IPS-18c (cell line): Measurements from ENCODE around the gene ARHGAP15.

Experiments
- H3K4me3 ChIP-seq: 2 replicates; pipeline ENCODE4 v1.7.0; 2013; ENCODE audit warnings: low read depth, mild to moderate bottlenecking, low read length, moderate library complexity; ENCODE audit not compliant: insufficient read depth
- H3K9me3 ChIP-seq: one replicate; pipeline ENCODE4 v1.6.1; 2013; ENCODE audit warnings: mild to moderate bottlenecking, low read length, moderate library complexity; ENCODE audit not compliant: control insufficient read depth, insufficient read depth

ARHGAP15 gene

DNA sequence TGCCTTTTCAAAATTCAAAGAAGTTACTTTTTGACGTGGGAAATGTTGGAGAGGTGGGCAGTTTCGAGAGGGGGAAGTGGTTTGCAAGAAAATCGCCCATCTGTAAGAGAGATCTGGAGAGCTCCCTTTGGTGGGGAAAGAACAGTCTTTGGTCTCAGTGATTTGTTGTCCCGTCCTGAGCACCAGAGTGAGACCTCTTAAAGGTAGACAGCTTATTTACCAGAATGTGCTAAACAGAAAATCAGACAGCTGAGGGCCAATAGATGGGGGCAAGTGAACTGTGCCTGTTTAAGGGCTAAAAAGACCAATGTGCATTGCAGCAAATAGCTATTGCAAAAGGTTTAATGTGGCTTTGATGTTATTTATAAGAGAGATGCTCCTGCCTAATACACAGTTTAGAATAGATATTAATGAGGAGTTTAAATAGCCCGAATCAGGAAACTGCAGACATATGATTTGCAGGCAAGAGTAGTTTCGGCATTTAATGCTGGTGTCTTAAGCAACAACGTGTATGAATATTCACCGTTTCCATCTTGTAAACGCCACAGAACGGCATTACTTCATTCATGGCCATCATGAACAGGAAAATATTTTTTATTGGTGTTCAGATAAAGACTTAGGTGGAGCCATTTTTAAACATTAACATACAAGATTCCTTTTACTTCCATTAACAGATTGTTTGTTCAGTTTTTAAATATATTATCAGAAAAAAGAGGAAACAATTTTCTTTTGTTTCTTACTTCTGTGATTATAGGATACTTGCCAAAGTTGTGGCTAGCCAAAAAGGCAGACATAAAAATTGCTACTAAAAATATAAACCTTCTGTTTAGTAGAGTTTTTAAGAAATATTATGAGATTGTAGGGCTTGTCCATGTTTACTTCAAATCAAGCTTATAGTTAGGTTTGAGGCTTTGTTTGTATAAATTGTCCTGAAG, 29.6 kb downstream of the ARHGAP15 start:
- Histone ChIP-seq H3K9me3 (no peaks in the 10 kb centered on the region), H3K4me3 (no peak overlapping the region)

GRCh38 chr2:143159486-143159840, 30.2 kb downstream of the ARHGAP15 start:
- no peaks in the 10 kb centered on the region for H3K9me3 ChIP-seq
- H3K4me3 ChIP-seq = no peak overlapping the region

- Histone ChIP-seq H3K9me3 (no peaks in the 10 kb centered on the region), H3K4me3 (no peak overlapping the region)
These were observed 31.8 kb downstream of the ARHGAP15 start for GRCh38 chr2:143160732-143161707.

DNA sequence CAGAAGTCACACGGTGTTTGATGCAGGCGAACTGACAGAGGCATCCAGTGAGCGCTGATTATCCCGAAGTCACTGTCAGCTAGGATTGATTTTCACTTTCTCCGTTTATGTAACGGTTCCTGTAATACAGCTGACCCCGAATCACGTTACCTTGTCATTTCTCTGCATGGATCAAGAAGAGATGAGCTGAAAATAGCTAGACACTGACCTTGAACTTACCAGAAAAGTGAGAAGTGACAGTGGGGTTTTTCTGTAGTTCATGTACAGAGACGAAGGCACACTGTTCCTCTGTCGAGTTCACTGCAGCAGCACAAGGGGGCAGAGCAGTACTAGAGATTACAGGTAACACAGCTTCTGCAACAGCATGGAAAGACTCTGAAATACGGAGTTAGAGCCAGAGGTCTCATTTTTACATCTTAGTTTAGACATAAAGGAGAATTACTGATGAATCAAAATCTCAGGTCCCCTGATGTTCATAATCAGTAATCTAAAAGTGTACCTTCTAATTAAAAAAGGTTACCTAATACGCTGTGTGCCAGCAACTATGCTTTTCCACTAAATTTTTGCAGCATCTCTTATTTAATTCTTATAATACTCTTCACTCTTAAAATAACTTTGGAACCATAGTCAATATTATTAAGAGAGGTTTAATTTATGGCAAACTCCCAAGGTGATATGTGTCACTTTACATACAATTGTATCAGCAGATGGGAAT, 33.1 kb downstream of the ARHGAP15 start:
- no peaks in the 10 kb centered on the region for H3K9me3 ChIP-seq
- no peak overlapping the region for H3K4me3 ChIP-seq

DNA sequence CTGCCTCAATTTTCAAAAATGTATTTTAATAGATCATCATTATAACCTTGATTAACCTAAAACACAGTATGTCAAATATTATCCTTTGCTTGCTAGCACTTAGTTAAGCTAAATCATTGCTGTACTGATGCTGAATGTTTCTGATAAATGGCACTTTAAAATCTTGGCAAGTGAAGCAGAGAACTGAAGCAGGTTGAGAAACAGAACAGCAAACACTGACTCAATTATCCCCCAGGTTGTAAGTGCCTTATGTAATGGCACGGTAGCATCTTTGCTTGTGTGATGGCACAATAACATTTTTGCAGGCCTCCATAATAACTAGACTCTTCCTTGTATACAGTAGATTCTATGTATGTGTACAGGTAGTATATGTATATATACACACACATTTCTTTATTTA, 33.8 kb downstream of the ARHGAP15 start:
- Histone ChIP-seq H3K4me3 (no peak overlapping the region), H3K9me3 (no peaks in the 10 kb centered on the region)

GRCh38 chr2:143163499-143163898, 34.3 kb downstream of the ARHGAP15 start:
- no peaks in the 10 kb centered on the region for H3K9me3 ChIP-seq

GRCh38 chr2:143165291-143165690, 36.1 kb downstream of the ARHGAP15 start:
- Histone ChIP-seq H3K4me3 (no peak overlapping the region), H3K9me3 (no peaks in the 10 kb centered on the region)

More at GRCh38 chr2:143163499-143163898, 34.3 kb downstream of the ARHGAP15 start:
- H3K4me3 ChIP-seq = no peak overlapping the region

GRCh38 chr2:143169105-143169504, 39.9 kb downstream of the ARHGAP15 start:
- Histone ChIP-seq H3K9me3 (no peaks in the 10 kb centered on the region), H3K4me3 (no peak overlapping the region)

DNA sequence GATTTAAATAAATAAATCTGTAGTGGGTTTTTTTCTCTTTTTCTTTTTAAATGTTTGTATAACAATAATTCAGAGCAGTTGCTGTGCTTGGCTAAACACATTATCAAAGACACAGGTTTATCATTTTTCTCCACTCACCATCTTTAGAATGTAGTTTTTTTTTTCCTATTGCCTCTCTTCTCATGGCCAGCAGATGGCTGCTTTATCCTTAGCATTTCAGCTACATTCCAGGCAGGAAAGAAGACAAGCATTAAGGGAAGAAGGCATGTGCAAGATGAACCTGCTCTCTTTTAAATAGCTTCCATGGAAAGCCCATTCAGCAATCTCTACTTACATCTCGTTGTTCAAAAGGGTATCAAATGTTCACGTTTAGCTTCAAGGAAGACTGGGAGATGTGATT, 42.6 kb downstream of the ARHGAP15 start:
- Histone ChIP-seq H3K4me3 (no peak overlapping the region), H3K9me3 (no peaks in the 10 kb centered on the region)

DNA sequence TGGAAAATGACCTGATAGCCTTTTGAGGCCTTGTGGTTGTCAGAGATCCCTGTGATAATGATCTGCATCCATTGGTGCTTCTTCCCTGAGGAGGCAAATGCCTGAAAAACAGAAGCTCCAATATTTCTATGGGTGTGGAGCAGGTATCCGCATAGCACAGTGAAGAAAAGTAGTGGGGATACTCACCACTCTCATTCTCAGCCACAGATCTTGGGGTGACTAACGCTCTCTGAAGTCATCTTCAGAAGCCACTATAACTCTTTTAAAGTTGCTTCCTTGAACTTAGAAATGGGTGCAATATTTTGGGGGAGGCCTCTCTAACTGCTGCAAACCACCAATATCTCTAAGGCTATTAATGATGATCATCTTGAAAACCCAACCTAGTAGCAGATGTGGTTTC, 46.2 kb downstream of the ARHGAP15 start:
- Histone ChIP-seq H3K9me3 (no peaks in the 10 kb centered on the region), H3K4me3 (no peak overlapping the region)

GRCh38 chr2:143176606-143177005, 47.4 kb downstream of the ARHGAP15 start:
- H3K9me3 ChIP-seq = no peaks in the 10 kb centered on the region
- no peak overlapping the region for H3K4me3 ChIP-seq

GRCh38 chr2:143177096-143177786, 48.0 kb downstream of the ARHGAP15 start:
- H3K4me3 ChIP-seq = no peak overlapping the region

DNA sequence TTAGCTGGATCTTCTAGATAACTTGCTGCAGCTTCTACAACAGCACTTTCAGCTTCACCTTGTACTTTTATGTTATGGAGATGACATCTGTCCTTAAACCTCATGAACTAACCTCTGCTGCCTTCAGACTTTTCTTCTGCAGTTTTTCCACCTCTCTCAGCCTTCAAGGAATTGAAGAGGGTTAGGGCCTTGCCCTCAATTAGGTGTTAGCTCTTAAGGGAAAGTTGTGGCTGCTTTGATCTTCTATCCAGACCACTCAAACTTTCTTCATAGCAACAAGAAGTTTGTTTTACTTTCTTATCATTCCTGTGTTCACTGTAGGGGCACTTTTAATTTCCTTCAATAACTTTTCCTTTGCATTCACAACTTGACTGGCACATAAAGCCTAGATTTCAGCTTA, 52.3 kb downstream of the ARHGAP15 start:
- Histone ChIP-seq H3K4me3 (no peak overlapping the region), H3K9me3 (no peaks in the 10 kb centered on the region)

More at GRCh38 chr2:143177096-143177786, 48.0 kb downstream of the ARHGAP15 start:
- H3K9me3 ChIP-seq = no peaks in the 10 kb centered on the region

- Histone ChIP-seq H3K4me3 (no peak overlapping the region), H3K9me3 (no peaks in the 10 kb centered on the region)
These were observed 53.4 kb downstream of the ARHGAP15 start for GRCh38 chr2:143182649-143183048.

DNA sequence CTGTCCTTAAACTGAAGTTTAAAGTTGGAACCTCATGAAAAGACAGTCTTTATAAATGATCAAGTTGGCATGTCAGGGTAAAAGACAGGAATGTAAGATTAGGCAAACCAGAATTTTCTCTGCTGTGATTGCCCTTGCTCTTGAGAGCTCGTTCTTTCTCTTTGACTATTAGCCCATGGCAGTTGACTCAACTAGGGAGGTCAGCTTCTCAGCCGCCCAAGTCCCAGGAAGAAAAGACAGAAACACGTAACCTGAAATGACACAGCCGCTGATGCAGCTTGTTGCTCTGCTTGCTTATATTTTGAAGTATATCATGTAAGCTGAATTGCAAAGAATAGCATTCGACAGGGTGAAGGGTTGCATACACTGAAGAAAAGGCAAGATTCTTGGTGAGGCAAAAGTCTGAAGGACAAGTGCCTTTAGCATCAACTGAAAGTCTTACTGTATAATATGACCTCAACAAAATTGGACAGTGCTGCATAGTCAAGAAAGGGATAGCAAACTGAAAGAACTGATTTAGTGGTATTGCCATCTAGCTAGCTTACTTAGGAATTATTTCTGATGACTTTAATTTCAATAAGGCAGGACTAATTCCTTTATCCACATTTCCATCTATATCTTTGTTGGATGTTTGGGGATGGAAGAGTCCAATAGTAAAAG, 54.7 kb downstream of the ARHGAP15 start:
- Histone ChIP-seq H3K4me3 (no peak overlapping the region), H3K9me3 (no peaks in the 10 kb centered on the region)

GRCh38 chr2:143186876-143187275, 57.7 kb downstream of the ARHGAP15 start:
- Histone ChIP-seq H3K9me3 (no peaks in the 10 kb centered on the region), H3K4me3 (no peak overlapping the region)
